Prostate gland (tissue), 2 donors: ENCODE results near the gene GIPC1. TPM values are rescaled to one million over a fixed set of nuclear protein-coding genes. Genes with fewer than 3 reads are reported as not detected.

Experiments
- DNase-seq: peaks from one replicate; pipeline ENCODE4 v3.0.0-alpha.2; 2019; ENCODE audit warnings: low spot score
- H3K27ac ChIP-seq, 2 donors: fragments of 200-600 bp; sonication (generic); 2 replicates each; pipeline ENCODE4 v1.5.1; 2017 to 2019
- H3K27me3 ChIP-seq: fragments of 200-600 bp; sonication (generic); replicated peaks from 2 replicates; pipeline ENCODE4 v1.5.1; 2019; ENCODE audit not compliant: insufficient read depth
- H3K36me3 ChIP-seq, 2 donors: fragments of 200-600 bp; sonication (generic); 1 replicate in 1 of 2; 2 replicates in 1 of 2; pipeline versions ENCODE4 v1.5.1 to v1.8.1; 2017 to 2019
- H3K4me1 ChIP-seq: fragments of 200-600 bp; sonication (generic); replicated peaks from 2 replicates; pipeline ENCODE4 v1.5.1; 2019
- H3K4me3 ChIP-seq, 2 donors: fragments of 200-600 bp; sonication (generic); 2 replicates each; pipeline ENCODE4 v1.5.1; 2017 to 2019
- H3K9me3 ChIP-seq: fragments of 200-600 bp; sonication (generic); 2 replicates; pipeline ENCODE4 v1.5.1; 2017
- POLR2A ChIP-seq: fragments of 450-650 bp; IDR thresholded peaks from one replicate; pipeline ENCODE4 v1.6.1; 2016; ENCODE audit warnings: antibody characterized with exemption, mild to moderate bottlenecking
- POLR2AphosphoS5 ChIP-seq: sonication (generic); formaldehyde crosslinking; IDR thresholded peaks from one replicate; pipeline ENCODE4 v1.6.1; 2017; ENCODE audit warnings: antibody characterized with exemption
- WGBS: methylation state at CpG from one replicate; pipeline ENCODE4 v1.1.5; 2018; 5-methylcytosine and 5-hydroxymethylcytosine counted together
- intact Hi-C: fragments of 100-400 bp; cut with DNase I; formaldehyde crosslinking; loops from one replicate; pipeline ENCODE4 v1.14.2; 2022
- total RNA-seq, 2 donors: library from RNA; depleted of rRNA; stranded (reverse); fragments of >200 nt; gene quantifications; one replicate each; pipeline ENCODE4 v1.1.0, GENCODE V29; 2016
- TF ChIP-seq, protein P1 (sequence below), 4 experiments: fragments of 200-600 bp in 2 of 4; fragments of 450-650 bp in 2 of 4; sonication (generic) in 2 of 4; IDR thresholded peaks; 1 replicate in 3 of 4; 2 replicates in 1 of 4; pipeline ENCODE4 v1.5.1; 2016 to 2019; ENCODE audit warnings: antibody characterized with exemption in 4 of 4, mild to moderate bottlenecking in 2 of 4, moderate library complexity in 2 of 4

The GIPC1 gene, protein sequence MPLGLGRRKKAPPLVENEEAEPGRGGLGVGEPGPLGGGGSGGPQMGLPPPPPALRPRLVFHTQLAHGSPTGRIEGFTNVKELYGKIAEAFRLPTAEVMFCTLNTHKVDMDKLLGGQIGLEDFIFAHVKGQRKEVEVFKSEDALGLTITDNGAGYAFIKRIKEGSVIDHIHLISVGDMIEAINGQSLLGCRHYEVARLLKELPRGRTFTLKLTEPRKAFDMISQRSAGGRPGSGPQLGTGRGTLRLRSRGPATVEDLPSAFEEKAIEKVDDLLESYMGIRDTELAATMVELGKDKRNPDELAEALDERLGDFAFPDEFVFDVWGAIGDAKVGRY
- total RNA-seq = 100 to 1,000 TPM in 1 of 2 donors, 10 to 100 TPM in 1; 71.8 to 101 TPM

DNA sequence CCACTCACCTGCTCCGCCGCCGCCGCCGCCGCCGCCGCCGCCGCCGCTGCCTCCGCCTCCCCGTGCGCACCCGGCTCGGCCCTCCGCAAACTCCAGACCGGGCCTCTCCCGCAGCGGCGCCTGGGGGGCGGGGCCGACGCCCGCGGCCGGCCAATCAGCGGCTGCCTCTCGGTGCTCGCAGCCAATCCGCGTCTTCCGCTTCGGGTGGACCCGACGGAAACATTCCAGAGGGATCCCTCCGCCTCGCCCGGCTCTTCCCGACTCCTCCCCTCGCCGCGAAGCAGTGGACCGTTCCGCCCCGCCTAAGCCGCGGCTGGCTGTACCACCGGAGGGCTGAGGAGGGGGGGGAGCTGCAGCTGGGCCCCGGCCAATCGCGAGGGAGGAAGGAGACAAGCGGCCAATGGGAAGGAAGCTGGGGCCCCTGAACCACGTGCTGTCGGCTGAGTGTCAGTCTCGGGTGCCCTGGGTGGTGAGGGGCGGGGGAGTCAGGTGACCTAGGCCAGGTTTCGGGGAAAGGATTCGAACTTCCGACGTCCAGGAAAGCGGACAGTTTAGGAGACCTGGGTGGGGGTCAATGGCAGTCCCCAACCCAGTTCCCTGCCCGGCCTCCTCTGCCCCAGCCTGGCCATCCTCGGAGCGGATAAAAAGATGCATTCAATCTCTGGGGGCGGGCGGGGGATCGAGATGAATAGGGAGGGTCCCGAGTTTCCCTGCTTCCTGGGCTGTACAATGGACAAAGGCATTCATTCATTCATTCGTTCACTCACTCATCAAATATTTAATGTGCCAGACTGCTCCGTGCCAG is at the start of gene GIPC1:
TSS of gene GIPC1 (minus strand) at position 99 of the 805 bp plus-strand sequence. CDS start 13,151 bp downstream, outside the sequence.
- H3K27me3 ChIP-seq = no peaks in the 10 kb centered on the region
- peak; percentile 95 for TF ChIP-seq POLR2AphosphoS5
- TF ChIP-seq, protein P1, sequence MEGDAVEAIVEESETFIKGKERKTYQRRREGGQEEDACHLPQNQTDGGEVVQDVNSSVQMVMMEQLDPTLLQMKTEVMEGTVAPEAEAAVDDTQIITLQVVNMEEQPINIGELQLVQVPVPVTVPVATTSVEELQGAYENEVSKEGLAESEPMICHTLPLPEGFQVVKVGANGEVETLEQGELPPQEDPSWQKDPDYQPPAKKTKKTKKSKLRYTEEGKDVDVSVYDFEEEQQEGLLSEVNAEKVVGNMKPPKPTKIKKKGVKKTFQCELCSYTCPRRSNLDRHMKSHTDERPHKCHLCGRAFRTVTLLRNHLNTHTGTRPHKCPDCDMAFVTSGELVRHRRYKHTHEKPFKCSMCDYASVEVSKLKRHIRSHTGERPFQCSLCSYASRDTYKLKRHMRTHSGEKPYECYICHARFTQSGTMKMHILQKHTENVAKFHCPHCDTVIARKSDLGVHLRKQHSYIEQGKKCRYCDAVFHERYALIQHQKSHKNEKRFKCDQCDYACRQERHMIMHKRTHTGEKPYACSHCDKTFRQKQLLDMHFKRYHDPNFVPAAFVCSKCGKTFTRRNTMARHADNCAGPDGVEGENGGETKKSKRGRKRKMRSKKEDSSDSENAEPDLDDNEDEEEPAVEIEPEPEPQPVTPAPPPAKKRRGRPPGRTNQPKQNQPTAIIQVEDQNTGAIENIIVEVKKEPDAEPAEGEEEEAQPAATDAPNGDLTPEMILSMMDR (IDR thresholded peaks at IDR 0.05) = no peak
- TF ChIP-seq POLR2A = peak; percentile 82
- peak within 1 kb of the TSS; percentile 67 to 86 for H3K4me3 ChIP-seq
- DNase-seq = peak; percentile 96
- H3K9me3 ChIP-seq = no peaks in the 10 kb centered on the region
- H3K4me1 ChIP-seq = peaks cover 11% of the 10 kb centered on the region
- intact Hi-C loops = no loop called here
- no peaks in the 10 kb centered on the region for H3K36me3 ChIP-seq
- WGBS = 2% methylated on average over 61 of the region's 71 CpGs
- peak within 1 kb of the TSS; percentile 70 to 81 for H3K27ac ChIP-seq

DNA sequence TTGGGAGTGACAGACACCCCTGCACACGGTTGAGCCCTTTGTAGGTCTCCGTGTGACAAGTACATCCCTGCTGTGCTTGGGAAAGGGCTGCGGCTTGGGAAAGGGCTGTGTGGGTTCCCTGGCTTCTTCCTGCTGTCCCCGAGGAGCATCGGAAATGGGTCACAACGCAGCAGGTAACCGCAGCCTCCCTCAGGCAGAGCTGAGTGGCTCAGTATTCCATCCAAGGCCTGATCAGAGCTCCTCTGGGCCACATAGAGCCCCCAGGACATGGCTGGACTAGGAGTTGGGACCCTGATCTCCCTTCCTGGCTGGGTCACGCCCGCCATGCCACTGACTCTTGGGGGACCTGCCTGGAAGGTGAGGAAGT is 49.8 kb upstream of the GIPC1 start:
- H3K27me3 ChIP-seq = no peaks in the 10 kb centered on the region
- H3K4me1 ChIP-seq = peaks cover 12% of the 10 kb centered on the region
- 65% methylated on average over 9 of the region's 9 CpGs for WGBS
- H3K4me3 ChIP-seq = no peak overlapping the region
- DNase-seq = no peak
- no peaks in the 10 kb centered on the region for H3K36me3 ChIP-seq
- intact Hi-C loops = no loop called here
- H3K27ac ChIP-seq = peak overlapping the region; percentile 53 to 59
- TF ChIP-seq POLR2A (no peak), POLR2AphosphoS5 (no peak)
- TF ChIP-seq, protein P1 (IDR thresholded peaks at IDR 0.05) = no peak
- no peaks in the 10 kb centered on the region for H3K9me3 ChIP-seq

DNA sequence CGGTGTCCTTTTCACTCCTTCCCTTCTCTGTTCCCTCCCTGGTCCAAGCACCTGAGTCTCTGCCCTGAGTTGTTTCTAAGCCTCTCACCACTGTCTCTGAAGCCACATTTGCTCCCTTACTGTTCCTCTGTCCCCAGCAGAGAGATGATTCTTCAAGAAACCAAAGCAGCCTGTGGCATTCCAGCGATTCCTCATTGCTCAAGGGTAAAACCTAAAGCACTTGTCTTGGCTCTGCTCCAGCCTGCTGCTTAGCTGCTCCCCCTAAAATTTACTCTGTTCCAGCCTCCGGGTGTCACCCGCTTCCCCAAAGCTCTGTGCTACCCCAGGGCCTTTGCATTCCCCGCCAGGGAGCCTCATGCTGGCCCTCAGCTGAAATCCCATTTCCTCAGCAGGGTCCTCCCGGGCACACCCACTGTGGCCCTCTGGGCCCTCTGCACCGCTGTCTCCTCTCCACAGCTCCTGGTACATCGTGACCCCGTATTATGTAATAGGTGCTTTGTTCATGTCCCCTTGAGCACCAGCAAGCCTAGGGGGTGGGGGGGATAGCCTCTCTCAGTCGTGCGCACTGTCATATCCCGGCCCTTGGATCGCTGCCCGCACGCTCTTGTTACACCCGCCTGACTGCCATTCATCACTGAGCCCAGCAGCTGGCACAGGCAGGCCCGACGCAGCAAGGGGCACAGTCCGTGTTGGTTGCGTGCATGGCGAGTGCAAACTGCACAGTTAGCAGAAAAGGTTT is 49.2 kb upstream of the GIPC1 start:
- 57% methylated on average over 20 of the region's 21 CpGs for WGBS

DNA sequence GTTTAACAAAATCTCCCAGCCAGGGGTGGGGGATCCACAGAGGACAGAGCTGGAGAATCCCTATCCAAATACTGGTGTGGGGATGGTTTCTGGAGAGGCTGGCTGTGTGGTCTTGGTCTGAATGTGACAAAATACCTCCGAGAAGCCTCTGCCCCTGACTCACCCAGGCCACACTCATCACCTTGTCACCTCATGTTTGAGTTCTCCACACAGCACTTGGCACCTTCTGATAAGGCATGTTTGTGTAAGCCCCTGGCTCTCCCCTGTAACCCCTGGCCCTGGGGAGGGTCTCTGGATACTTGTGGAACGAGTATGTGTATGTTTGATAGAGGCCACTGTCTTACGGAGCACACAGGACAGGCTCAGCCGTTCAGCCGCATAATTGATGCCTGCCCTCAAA is 48.1 kb upstream of the GIPC1 start:
- no peak overlapping the region for H3K27ac ChIP-seq
- no peaks in the 10 kb centered on the region for H3K36me3 ChIP-seq
- intact Hi-C loops = no loop called here
- 85% methylated on average over 5 of the region's 5 CpGs for WGBS
- no peak for DNase-seq
- no peaks in the 10 kb centered on the region for H3K4me1 ChIP-seq
- TF ChIP-seq, protein P1 (IDR thresholded peaks at IDR 0.05) = no peak
- TF ChIP-seq POLR2A (no peak), POLR2AphosphoS5 (no peak)
- H3K4me3 ChIP-seq = no peak overlapping the region
- H3K27me3 ChIP-seq = no peaks in the 10 kb centered on the region
- H3K9me3 ChIP-seq = no peaks in the 10 kb centered on the region

More for the DNA sequence above, 49.2 kb upstream of the GIPC1 start:
- Histone ChIP-seq H3K4me1 (peaks cover 7% of the 10 kb centered on the region), H3K9me3 (no peaks in the 10 kb centered on the region), H3K36me3 (no peaks in the 10 kb centered on the region), H3K27me3 (no peaks in the 10 kb centered on the region), H3K27ac (peak overlapping the region; percentile 53 to 59), H3K4me3 (no peak overlapping the region)
- DNase-seq = peak; percentile 77
- no peak for TF ChIP-seq POLR2A
- no peak for TF ChIP-seq POLR2AphosphoS5
- TF ChIP-seq, protein P1 (IDR thresholded peaks at IDR 0.05) = no peak
- intact Hi-C loops = no loop called here
